GM21381 (cell line): ENCODE data around the gene IKZF2.
A peak's percentile ranks its signal among the peaks of the same experiment; 100 is the strongest.

Source experiments
- ATAC-seq: cut with Tn5 transposase; IDR thresholded peaks from one replicate; pipeline ENCODE4 v1.9.1; 2021; ENCODE audit warnings: mild to moderate bottlenecking, moderate library complexity; ENCODE audit not compliant: unreplicated experiment

The IKZF2 gene

DNA sequence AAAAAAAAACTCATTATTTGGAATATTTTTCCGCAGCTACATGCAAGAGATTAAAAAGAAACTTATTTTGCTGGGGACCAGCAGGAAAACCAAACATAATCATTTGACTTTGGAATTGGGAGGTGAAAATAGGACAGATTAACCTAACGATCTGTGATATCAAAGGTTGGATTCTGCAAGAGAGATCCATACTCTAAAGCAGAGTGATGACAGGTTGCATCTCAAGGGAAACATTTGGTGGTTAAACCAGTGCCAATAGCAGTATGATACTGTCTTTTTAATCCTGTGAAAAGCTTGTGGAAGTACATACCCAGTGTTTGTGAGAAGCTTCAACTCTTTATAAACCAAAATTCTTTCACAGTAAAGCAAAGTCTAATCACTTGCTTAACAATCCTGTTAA, 5.3 kb upstream of the IKZF2 start:
- ATAC-seq: no peak

DNA sequence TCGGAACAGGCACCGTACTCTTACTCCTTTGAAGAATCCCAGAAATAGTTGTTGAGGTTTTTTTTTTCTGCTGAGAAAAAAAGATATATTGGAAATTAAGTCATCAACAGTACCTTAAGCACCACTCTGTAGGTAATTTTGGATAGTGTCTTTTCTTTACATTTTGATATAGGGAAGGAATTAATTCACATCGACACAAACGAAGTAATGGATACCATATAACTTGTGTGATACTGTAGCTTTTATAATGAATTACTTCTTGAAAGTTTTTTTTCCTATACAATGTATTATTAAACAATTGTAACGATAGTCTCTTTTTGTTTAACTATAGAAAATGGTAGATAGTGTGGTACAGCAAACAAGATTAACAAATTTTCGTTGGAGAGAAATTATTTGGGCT, 1.5 kb upstream of the IKZF2 start:
- no peak for ATAC-seq

DNA sequence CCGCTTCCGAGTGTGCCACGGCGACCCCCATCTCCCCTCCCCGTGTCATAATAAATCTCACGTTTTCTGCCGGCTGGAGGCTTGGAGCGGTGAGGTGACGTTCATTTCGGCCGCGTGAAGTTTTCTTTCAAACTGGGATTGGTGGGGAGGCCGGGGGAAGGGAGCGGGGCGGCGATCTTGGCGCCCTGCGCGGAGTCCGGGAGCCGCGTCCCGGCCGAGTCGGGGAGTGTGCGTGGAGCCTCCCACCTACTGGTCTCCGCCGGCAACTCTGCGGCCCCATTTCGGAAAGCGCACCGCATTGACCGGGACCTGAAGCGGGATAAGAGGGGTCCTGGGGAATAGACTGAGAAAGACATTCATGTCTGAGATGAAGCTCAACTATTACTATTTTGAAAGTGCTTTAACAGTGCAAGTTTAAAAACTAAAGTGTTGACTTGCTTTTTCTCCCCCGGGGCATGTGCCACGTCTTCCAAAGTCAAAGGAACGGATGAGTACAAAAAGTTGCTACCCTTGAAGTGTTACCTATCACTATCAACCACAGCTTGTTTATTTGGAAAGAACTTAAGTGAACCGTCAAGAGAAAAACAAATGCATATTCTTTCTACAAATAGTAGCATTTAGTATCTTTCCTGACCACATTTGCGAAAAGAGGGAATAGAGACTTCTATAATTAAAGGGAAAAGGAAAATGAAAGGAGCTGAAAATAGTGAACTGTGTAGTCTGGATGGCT, 818 bp upstream of the IKZF2 start:
- peak; percentile 22 for ATAC-seq

DNA sequence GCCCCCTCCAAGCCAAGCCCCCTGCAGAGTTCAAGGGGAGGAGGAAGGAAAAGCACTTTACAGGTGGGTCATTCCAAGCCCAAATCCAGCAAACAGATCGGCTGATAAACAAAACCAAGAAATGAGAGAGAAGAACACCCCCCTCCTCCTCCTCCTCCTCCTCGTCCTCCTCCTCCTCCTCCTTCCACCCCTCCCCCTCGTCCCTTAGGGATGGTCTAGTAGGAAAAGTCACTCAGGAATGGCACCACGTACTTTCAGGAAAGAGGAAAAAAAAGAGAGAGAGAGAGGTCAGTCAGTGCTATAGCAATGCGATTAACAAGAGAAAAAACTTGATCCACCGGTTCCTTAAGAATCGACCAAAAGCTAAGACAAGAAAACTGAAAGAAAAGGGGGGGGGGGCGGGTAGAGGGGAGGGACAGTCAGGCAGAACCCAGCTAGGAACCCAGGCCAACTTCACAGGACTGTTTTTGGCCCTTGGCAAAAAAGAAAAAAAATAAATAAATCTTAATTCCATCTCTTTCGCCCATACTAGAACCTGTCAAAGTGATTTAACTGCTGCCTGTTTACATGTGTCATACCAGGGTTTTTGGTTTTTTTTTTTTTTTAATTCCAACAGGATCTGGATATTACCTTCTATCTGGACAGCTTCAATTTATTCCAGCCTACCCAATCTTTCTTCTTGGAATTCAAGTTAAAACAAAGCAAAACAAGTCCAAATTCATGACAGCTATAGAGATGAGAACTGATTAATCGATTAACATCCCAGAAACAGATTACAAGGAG, 906 bp downstream of the IKZF2 start:
- no peak for ATAC-seq

DNA sequence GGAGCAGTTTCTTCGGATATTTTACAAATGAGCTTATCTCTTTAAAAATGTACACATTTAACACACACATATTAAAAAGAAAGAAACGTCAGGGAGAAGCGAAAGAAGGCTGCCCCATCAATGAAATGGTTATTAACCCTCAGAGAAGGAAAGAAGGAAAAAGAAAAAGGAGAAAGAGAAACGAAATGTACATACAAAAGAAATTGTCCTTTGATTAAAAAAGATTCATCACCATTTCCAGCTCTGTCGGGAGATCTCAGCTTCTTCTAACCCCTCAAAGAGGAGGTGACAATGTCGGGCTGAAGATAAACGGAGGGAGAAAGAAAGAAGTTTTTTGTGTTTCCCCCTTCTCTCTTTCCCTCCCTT, 1.5 kb downstream of the IKZF2 start:
- ATAC-seq: no peak

DNA sequence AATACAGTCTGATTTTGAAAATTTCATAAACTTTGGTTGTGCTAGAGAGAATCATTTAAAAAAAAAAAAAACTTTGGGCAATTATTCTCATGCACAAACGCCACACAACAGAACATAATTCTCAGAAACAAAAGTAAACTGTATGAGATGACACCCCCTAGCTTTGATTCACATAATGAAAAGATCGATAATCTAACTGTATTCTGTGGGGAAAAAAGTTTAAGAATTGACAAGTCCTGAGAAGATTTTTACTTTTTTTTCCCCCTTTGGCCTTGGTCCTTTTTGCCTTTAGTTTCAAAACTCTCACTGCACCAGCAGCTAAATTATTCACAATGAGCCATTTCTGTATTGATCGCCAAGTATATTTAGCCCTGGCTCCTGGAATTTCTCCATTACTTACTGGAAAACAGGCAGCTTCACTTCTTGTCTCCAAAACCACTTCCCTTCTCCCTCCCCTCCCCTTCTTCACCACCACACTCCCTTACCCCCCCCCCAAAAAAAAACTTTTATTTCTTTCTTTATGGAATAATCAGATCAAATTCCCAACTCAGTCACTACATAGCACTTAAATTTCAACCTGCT, 2.0 kb downstream of the IKZF2 start:
- ATAC-seq: no peak

DNA sequence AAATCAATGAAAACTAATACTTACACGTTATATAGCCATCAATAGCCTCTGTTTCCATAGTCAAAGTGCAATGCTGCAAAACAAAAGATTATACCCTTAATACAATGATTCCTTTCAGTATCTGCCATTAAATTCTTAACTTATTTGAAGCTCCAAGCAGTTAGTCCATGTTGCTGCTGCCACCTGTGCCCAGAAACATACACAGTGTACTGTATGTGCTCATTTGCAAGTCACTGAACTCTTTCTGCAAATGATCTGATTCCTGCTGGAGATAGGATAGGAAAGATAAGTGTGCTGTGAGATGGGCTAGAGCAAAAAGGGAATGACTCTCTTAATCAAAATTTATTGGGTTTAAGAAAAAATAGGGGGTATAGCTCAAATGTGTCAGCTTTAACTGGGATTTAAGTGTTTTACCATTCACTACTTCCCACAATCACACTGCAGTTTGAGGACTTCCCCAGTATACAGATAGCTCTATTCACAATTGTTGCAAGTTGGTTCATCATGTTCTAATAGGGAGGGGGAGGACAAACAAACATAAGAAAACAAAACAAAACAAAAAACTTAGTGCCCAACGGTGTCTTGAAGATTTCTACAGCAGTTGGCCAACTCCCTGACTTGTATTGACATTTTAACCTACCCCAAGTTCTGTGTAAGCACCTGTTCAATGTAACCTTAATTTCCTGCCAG, 2.7 kb downstream of the IKZF2 start:
- ATAC-seq: no peak

DNA sequence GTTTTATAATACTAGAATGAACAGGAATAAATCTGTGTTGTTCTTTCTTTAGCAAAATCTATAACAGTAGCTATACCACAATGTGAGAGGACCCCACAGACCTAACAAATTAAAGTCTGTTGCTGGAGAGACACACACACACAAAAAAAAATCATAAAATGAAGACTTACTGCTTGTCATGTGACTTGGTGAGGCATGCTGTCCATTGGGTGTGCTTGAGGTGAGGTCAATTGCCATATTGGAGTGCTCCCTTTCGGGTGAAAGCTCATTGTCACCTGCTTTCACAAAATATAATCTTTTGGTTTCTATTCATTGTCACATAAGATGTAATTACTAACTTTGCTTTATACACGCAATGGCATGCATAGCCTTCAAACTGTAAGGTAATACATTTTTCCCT, 3.9 kb downstream of the IKZF2 start:
- no peak for ATAC-seq

DNA sequence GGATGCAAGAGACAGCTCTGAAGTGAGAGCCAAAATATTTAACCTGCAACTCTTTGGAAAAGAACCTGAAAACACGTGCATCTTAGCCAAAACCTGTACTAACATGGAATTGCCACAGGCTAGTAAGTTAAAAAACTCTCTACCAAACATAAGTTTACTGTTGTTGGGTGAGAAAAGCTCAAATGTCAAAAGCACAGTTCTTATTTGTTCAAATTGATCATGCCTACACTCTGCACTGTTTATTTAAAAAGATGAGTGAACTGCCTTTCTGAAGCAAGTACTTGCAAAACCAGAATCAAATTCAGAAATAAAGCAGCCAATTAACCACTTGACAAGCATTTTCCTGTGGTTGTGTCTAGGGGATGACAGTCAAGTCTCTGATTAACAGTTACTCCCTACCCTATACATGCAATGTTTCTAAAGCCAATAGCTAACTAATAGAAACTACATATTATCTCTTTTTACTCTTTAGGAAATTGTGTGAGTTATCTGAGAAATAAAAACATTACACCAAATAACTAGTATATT, 5.6 kb downstream of the IKZF2 start:
- no peak for ATAC-seq

DNA sequence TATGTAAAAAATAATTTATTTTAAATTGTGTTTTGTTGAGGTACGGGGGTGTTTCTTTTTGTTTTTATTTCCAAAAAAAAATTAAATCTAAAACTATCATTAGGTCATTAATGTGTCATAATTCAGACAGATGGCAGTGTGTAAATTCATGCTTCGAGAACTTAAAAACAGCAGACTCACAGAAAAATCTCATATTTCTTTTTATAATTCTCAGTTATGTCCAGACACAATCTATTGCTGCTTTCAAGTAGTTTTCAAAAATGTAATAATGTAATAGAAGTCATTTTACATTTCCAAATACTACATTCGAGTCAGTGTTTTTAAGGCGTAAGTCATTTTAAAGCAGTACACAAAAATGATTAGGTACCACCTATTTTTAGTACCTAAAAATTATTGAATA, 14.3 kb downstream of the IKZF2 start:
- ATAC-seq: no peak

DNA sequence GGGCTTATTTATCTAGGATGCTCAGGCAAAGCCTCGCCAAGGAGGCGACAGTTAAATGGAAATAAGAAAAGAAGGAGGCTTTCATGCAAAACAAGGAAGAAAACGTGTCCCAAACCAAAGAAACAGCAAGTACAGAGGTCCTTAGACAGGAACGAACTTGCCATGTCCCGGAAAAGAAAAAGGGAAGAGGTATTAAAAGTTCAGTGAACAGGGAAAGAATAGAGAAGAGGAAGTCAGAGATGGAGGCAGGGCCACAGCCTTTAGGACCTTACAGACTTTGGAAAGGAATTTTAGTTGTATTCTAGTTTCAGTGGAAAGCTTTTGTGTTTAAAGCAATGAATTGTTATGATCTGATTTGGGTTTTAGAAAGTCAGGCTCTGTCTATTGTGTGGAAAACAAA, 22.1 kb downstream of the IKZF2 start:
- ATAC-seq: no peak

DNA sequence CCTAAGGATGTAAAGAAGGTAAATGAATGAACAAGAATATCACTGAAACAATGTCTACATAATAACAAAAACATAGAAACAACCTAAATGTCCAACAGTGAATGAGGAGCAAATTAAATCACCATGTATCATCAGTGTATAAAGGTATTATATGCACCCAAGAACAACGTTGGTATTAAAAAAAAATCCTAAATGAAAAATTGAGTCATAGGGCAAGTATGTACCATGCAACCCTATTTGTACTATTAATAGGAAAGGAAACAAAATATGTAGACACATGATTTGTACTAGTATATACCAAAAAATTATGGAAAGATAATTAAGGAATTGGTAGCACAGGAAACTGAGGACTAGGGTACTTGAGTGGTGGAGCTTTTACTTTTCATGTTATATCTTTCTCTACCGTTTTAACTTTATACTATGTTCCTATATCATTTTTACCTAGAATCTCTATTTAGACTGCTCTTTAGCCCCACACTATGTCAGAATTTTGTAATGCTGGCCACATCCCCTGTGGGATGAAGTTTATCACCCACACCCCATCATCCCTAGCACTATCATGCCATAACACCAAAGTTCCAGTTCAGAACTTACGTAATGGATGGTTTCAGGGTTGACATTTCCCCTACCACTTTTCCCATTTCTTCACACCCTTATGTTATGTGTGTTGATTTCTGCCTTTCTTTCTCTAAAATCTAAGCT, 25.6 kb downstream of the IKZF2 start:
- no peak for ATAC-seq

DNA sequence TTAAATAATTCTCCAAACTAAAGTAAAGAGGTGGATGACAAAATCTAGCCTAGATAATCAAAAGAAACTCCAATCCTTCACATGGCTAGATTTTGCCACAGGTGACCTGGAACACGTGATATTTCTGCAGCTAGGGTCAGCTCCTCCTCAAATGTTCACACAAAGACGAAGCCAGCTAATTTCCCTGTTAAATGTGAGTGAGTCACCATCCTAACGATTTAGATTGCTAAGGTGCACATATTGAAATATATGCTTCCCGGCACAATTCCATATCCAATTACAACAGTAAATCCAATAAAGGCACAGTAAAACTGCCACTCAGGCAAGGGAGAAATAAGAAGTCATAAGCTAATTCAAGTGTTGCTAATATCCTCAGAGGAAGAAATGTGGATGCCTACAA, 28.7 kb downstream of the IKZF2 start:
- no peak for ATAC-seq

DNA sequence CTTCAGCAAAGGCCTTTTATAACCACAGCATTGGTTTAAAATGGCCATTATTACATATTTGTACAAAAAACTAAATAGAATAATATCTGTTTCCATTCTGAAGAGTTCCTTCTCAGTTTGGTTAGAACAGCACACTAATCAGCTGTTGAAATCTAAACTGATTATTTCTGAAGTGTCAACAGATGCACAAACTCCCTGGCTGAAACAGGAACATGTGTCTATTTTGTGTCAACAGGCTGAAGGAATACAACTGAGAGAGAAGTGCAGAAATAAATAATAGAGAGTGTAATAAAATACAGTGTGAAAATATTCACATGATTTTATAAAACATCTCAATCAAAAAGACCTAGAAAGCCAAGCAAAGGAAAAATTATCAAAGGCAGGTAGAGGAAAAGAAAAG, 29.7 kb downstream of the IKZF2 start:
- ATAC-seq: no peak

DNA sequence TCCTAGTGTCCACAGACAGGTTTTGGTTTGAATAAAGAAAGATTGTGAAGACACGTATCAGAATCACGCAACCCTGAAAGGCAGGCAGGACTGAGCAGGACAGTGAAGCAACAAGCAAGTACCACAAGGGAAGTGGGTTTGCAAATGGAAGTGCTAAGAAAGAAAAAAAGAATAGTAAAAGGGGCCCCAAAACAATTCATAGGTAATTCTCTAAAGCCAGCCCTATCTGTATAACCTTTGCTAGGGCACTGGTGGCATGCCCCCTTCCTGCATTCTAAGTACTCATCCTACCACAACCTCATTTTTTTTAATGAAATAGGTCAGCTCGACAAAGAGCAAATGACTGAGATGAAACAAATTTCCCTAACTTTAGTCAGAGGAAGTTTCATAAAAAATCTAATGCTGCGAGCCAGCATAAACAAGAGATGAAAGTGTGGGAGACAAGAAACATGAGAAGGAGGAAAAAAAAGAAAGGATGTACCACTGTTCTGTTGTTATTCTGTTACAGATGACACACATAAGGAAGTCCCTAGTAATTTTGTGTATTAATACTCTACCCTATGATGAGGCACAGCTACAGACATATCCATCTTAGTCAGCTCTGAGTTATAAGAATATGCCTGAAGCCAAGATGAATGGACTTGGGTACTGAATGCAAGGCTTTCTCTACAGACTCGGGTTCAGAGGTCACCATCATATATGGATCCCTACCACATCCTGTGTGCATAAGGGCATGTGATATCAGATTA, 32.2 kb downstream of the IKZF2 start:
- peak; percentile 74 for ATAC-seq

DNA sequence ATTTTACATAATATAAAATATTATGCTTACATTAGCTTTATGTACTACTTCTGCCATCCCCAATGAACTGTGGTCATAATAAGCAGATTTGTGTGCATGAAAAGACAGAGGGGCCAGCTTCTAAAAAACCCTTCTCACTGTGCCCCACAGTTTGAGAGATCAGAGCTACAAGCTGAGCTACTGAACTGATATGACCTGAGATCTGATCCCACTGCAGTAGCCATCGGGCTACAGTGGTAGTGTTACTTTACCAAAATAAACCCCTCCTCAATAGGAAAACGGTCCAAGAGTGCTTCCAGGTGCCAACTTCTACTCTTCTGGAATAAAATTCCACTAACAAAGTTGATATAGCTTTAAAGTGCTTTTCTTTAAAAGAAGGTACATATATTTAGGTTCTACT, 43.1 kb downstream of the IKZF2 start:
- ATAC-seq: no peak

DNA sequence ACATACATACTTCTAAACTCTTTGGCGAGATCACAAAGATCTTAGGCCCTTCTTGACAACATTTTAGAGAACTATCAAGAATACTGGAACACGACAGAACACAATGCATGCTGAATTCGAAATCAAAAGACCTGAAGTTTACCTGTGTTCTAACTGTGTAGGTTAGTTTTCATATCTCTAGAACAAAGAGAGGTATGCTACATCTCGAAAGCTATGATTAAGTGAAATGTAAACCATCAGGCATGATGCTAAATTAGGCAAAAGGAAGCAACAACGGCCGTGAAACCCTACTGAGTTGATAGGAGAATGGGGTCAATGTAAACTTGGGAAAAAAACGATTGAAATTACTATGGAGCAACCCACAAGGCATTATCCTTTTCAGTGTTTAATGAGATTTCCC, 43.7 kb downstream of the IKZF2 start:
- no peak for ATAC-seq

DNA sequence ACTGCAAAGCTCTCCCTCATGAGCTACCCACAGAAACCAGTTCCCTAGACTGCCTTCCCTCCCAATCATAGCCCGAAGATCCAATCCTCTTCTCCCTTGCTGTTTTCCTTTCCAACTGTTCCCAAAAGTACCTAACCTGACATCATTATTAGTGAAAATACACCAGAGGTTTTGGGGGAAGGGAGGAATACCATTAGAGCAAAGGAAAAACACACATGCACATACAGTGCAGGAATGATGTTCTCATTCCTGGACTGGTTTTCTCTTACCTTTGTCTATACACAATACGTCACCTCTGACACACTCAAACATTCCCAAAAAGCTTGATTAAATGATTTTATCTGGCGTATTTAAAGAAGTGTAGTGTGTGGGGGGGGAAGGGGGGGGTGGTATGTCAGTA, 46.2 kb downstream of the IKZF2 start:
- no peak for ATAC-seq

DNA sequence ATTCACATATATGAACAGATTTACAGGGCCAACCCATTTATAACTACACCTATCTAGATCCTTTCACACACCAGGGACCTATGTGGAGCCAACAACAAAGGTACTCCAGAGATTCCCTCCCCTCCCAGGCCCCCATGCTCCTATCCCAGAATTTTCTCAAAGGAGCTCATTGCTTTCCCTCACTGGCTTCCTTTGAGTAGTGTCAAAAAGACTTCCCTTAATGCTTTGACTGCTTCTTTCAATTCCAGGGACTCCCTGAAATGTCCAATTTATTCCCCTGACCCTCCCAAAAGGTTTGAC, 46.6 kb downstream of the IKZF2 start:
- no peak for ATAC-seq
